Esophagus squamous epithelium (tissue), 5 donors: ENCODE data around the gene ZNF8. TPM values are rescaled to one million over a fixed set of nuclear protein-coding genes. Genes with fewer than 3 reads are reported as not detected.
A peak's percentile ranks its signal among the peaks of the same experiment; 100 is the strongest.
"Not testable (repeated sequence)": the region's sequence is repeated elsewhere in the genome, so short reads cannot be mapped to it uniquely, and the experiment has no call there.

ENCODE experiments used
- DNase-seq: peaks from one replicate; lab custom pipeline; 2025; lab: John Stamatoyannopoulos, UW
- H3K27ac ChIP-seq, 4 donors: fragments of 200-600 bp; sonication (generic); one replicate each; pipeline ENCODE4 v1.5.1; 2016 to 2019; ENCODE audit warnings: mild to moderate bottlenecking in 1 of 4
- H3K27me3 ChIP-seq, 4 donors: fragments of 200-600 bp; sonication (generic); 1 replicate in 3 of 4; 2 replicates in 1 of 4; pipeline versions ENCODE4 v1.5.1 to v1.6.0; 2017 to 2021; ENCODE audit warnings: antibody characterized with exemption in 1 of 4
- H3K36me3 ChIP-seq, 3 donors: fragments of 200-600 bp; sonication (generic); one replicate each; pipeline ENCODE4 v1.5.1; 2016 to 2019
- H3K4me1 ChIP-seq, 3 donors: fragments of 200-600 bp; sonication (generic); one replicate each; pipeline ENCODE4 v1.5.1; 2017 to 2019
- H3K4me3 ChIP-seq, 4 donors: fragments of 200-600 bp; sonication (generic); 1 replicate in 3 of 4; 2 replicates in 1 of 4; pipeline ENCODE4 v1.5.1; 2016 to 2019; ENCODE audit warnings: mild to moderate bottlenecking in 2 of 4, moderate library complexity in 1 of 4
- H3K9me3 ChIP-seq, 3 donors: fragments of 200-600 bp; sonication (generic); one replicate each; pipeline ENCODE4 v1.5.1; 2016 to 2019
- POLR2A ChIP-seq, 4 donors: fragments of 450-650 bp; IDR thresholded peaks; one replicate each; pipeline ENCODE4 v1.6.1; 2017; ENCODE audit warnings: antibody characterized with exemption in 4 of 4, mild to moderate bottlenecking in 4 of 4, moderate library complexity in 3 of 4
- WGBS, 2 donors: methylation state at CpG; one replicate each; pipeline ENCODE4 v1.1.5; 2018; 5-methylcytosine and 5-hydroxymethylcytosine counted together
- intact Hi-C: fragments of 100-400 bp; cut with DNase I; formaldehyde crosslinking; loops from one replicate; pipeline ENCODE4 v1.15.0; 2022
- total RNA-seq, 4 donors: library from RNA; depleted of rRNA; stranded (reverse); fragments of >200 nt; gene quantifications; one replicate each; pipeline ENCODE4 v1.1.0, GENCODE V29; 2016
- TF ChIP-seq, protein P1 (sequence below), 6 experiments: fragments of 450-650 bp in 4 of 6; fragments of 200-600 bp in 2 of 6; sonication (generic) in 2 of 6; IDR thresholded peaks; one replicate each; pipeline ENCODE4 v1.5.1; 2016 to 2019; ENCODE audit warnings: antibody characterized with exemption in 6 of 6, mild to moderate bottlenecking in 4 of 6, moderate library complexity in 4 of 6
- donor health status: DM: yes; HTN: yes; CAD: no.

ZNF8 gene
- total RNA-seq, 4 donors from 2014 or later, result 3.5 to 6.7 (median 4.2) TPM

DNA sequence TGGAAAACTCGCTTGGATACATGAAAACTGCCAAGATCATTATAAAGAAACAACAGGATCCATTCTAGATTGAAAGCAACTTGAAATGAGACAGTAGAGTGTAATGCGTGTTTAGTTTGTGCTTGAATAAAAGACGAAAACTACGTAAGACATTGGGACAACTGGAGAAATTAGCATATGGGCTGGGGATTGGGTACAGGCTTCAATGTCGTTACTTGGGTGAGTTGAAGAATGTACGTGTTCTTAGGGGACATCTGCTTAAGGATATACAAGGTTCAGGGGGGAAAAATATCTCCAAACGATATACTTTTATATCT is 26.0 kb downstream of the ZNF8 start:
- Histone ChIP-seq H3K9me3 (no peaks in the 10 kb centered on the region), H3K27me3 (no peaks in the 10 kb centered on the region), H3K27ac (peak overlapping the region; percentile 80 to 96 (median 92)), H3K4me1 (peaks cover 6 to 35% (median 15%) of the 10 kb centered on the region in 3 donors), H3K36me3 (peaks cover 0 to 56% (median 0%) of the 10 kb centered on the region in 3 donors), H3K4me3 (peak overlapping the region; percentile 61 to 94 (median 86))
- TF ChIP-seq, protein P1, sequence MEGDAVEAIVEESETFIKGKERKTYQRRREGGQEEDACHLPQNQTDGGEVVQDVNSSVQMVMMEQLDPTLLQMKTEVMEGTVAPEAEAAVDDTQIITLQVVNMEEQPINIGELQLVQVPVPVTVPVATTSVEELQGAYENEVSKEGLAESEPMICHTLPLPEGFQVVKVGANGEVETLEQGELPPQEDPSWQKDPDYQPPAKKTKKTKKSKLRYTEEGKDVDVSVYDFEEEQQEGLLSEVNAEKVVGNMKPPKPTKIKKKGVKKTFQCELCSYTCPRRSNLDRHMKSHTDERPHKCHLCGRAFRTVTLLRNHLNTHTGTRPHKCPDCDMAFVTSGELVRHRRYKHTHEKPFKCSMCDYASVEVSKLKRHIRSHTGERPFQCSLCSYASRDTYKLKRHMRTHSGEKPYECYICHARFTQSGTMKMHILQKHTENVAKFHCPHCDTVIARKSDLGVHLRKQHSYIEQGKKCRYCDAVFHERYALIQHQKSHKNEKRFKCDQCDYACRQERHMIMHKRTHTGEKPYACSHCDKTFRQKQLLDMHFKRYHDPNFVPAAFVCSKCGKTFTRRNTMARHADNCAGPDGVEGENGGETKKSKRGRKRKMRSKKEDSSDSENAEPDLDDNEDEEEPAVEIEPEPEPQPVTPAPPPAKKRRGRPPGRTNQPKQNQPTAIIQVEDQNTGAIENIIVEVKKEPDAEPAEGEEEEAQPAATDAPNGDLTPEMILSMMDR (IDR thresholded peaks at IDR 0.05), result no peak
- no peak for TF ChIP-seq POLR2A (IDR thresholded peaks at IDR 0.05)
- intact Hi-C loops, result no loop called here
- DNase-seq, result no peak
- WGBS, 2 donors, result 11 to 15% methylated on average over 7 of the region's 7 CpGs

DNA sequence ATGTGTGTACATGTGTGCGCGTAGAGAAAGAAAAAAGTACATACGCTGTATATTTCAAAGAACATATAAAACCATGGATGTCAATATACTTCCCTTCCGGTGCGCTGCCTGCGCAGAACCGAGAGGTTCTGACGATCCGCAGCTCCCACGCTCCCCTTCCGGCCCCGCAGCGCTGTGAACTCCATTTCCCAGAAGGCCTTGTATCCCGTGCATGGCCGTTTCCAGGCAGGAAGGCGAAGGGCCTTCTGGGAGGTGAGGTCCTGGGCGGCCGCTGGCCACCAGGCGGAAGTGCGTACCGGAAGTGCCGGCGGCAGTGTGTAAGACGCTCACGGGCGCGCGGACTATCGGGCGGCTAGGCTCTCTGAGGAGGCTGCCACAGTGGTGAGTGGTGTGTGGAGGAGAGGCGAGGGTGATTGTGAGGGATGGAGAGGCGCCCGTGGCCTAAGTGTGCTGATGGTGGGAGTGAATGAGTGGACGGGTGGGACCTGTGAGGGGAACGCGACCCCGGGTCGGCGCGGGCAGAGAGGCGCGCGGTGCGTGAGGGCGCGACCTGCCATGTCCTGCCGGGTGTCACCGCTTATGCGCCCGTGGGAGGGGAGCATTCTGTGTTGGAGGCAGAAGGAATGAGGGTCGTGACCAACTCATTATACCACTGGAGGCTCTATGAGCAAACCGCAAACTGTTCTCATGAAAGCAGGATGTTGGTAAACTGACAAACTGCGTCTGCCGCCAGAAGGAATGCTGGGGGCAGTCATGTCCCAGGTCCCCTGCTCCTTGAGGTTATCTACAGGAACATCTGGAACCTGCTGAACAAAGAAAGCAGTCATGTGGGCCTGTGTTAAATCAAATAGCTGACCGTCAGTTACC is 26.5 kb downstream of the ZNF8 start, which contains the start of gene ERVK3-1:
Gene ERVK3-1, plus strand, starts transcription at position 313 of the 867 bp plus-strand sequence. CDS start 6,792 bp downstream, outside the sequence.
- TF ChIP-seq, protein P1 (IDR thresholded peaks at IDR 0.05), result peak in 4 of 6 experiments; percentile 21 to 52 (median 41)
- peak in 3 of 4 donors; percentile 31 to 82 (median 71) for TF ChIP-seq POLR2A (IDR thresholded peaks at IDR 0.05)
- H3K27ac ChIP-seq, result peak within 1 kb of the TSS; percentile 80 to 96 (median 92)
- H3K27me3 ChIP-seq, result no peaks in the 10 kb centered on the region
- peak; percentile 92 for DNase-seq
- no peaks in the 10 kb centered on the region for H3K9me3 ChIP-seq
- intact Hi-C loops, result no loop called here
- peaks cover 6 to 35% (median 15%) of the 10 kb centered on the region in 3 donors for H3K4me1 ChIP-seq
- H3K4me3 ChIP-seq, result peak within 1 kb of the TSS; percentile 61 to 94 (median 86)
- WGBS, 2 donors, result 0 to 1% methylated on average over 39 to 47 of the region's 55 CpGs
- peaks cover 0 to 56% (median 0%) of the 10 kb centered on the region in 3 donors for H3K36me3 ChIP-seq

DNA sequence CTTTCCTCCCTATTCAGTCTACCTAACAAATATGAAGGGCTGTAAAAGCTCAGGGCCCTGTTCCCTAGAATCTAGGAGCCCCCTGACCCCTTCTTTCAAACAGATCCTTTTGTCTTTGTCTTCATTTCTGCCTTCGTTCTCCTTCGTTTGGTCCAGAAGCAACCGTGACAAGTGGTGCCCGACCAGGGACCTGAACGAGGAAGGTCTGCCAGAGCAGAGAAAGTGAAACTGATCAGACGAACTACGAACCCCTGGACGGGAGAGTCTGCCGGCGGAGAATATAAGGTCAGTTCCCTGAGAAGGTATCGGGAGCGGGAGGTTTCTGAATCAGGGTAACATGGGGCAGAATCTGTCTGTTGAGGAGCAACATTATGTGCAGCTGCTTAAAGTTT is 27.2 kb downstream of the ZNF8 start:
- no peak for DNase-seq
- H3K4me1 ChIP-seq, result peaks cover 6 to 35% (median 15%) of the 10 kb centered on the region in 3 donors
- H3K36me3 ChIP-seq, result peaks cover 0 to 55% (median 0%) of the 10 kb centered on the region in 3 donors
- intact Hi-C loops, result no loop called here
- no peaks in the 10 kb centered on the region for H3K9me3 ChIP-seq
- H3K27me3 ChIP-seq, result no peaks in the 10 kb centered on the region
- peak overlapping the region; percentile 61 to 94 (median 86) for H3K4me3 ChIP-seq
- TF ChIP-seq, protein P1 (IDR thresholded peaks at IDR 0.05), result no peak
- no peak for TF ChIP-seq POLR2A (IDR thresholded peaks at IDR 0.05)
- 28 to 67% methylated on average over 7 to 9 of the region's 12 CpGs for WGBS, 2 donors
- peak overlapping the region; percentile 80 to 96 (median 92) for H3K27ac ChIP-seq

DNA sequence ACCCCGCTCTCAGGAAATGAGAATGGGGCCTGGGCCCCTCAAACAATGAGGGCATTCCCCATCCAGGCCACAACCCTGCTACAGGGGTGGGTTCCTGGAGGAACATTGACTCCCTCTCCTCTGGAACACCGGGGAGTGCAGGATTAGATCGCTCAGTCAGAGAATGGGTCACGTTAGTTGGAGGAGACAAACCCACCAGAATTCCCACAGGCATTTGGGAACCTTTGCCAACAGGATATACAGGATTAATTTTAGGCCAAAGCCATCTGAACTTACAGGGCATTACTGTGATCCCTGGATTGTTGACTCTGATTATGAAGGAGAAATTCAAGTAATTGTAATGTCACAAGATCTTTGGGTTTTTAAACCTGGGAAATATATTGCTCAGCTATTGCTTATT is 29.0 kb downstream of the ZNF8 start:
- peaks cover 0 to 64% (median 10%) of the 10 kb centered on the region in 3 donors for H3K36me3 ChIP-seq
- no peak for TF ChIP-seq POLR2A (IDR thresholded peaks at IDR 0.05)
- TF ChIP-seq, protein P1 (IDR thresholded peaks at IDR 0.05), result no peak
- WGBS, 2 donors, result 77 to 84% methylated on average over 4 of the region's 4 CpGs
- no peak for DNase-seq
- no peaks in the 10 kb centered on the region for H3K9me3 ChIP-seq
- intact Hi-C loops, result no loop called here
- H3K4me3 ChIP-seq, result no peak overlapping the region
- no peaks in the 10 kb centered on the region for H3K27me3 ChIP-seq
- no peak overlapping the region for H3K27ac ChIP-seq
- H3K4me1 ChIP-seq, result peaks cover 6 to 35% (median 15%) of the 10 kb centered on the region in 3 donors

DNA sequence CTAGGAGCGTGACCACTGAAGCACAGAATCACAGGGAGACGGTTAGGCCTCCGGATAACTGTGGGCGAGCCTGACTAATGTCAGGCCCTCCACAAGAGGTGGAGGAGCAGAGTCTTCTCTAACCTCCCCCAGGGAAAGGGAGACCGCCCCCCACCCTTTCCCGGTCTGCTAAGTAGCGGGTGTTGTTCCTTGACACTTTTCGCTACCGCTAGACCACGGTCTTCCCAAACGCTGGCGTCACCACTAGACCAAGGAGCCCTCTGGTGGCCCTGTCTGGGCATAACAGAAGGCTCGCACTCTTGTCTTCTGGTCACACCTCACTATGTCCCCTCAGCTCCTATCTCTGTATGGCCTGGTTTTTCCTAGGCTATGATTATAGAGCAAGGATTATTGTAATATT is 31.9 kb downstream of the ZNF8 start:
- H3K9me3 ChIP-seq, H3K4me3 ChIP-seq, intact Hi-C loops, H3K27ac ChIP-seq, H3K27me3 ChIP-seq, DNase-seq: not testable (repeated sequence)
- H3K36me3 ChIP-seq, result peaks cover 0 to 93% (median 21%) of the 10 kb centered on the region in 3 donors
- TF ChIP-seq, protein P1 (IDR thresholded peaks at IDR 0.05), result peak in 5 of 6 experiments; percentile 19 to 51 (median 32)
- WGBS, 2 donors, result 85% methylated on average over 8 to 12 of the region's 13 CpGs
- peaks cover 6 to 24% (median 15%) of the 10 kb centered on the region in 3 donors for H3K4me1 ChIP-seq
